Measurements from ENCODE around the gene TSHZ2.

DNA sequence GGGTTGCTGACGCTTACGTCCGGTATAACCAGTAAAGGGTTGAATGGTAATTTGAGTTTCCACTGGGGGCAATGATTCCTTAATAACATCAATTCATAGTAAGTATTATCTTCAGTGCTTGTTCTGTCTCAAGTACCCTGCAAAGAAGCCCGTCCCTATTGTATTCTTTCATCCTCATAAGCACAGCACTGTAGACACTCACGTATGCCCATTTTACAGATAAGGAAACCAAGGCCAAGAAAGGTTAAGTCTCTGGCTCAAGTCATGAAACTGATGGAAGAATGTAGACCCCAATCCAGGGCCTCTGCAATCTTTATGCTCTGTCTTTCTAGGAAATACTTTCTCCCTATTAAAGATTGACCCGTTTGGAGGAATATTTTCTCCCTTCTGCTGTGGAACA, 370.3 kb downstream of the TSHZ2 start:
- TF ChIP-seq, protein P1, sequence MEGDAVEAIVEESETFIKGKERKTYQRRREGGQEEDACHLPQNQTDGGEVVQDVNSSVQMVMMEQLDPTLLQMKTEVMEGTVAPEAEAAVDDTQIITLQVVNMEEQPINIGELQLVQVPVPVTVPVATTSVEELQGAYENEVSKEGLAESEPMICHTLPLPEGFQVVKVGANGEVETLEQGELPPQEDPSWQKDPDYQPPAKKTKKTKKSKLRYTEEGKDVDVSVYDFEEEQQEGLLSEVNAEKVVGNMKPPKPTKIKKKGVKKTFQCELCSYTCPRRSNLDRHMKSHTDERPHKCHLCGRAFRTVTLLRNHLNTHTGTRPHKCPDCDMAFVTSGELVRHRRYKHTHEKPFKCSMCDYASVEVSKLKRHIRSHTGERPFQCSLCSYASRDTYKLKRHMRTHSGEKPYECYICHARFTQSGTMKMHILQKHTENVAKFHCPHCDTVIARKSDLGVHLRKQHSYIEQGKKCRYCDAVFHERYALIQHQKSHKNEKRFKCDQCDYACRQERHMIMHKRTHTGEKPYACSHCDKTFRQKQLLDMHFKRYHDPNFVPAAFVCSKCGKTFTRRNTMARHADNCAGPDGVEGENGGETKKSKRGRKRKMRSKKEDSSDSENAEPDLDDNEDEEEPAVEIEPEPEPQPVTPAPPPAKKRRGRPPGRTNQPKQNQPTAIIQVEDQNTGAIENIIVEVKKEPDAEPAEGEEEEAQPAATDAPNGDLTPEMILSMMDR (IDR thresholded peaks at IDR 0.05; ENCODE audit: extremely low read depth in 1 of 2, insufficient read depth in 1 of 2, low read depth in 1 of 2, low read length in 2 of 2) = no peak
- no peak for TF ChIP-seq EZH2 (IDR thresholded peaks at IDR 0.05; ENCODE audit: borderline replicate concordance, low read depth, low read length, severe bottlenecking)
